ENCODE data around the gene HACD4. TPM values are rescaled to one million over a fixed set of nuclear protein-coding genes. Genes with fewer than 3 reads are reported as not detected.

Gene HACD4
- total and polyA plus RNA-seq, 2 donors (not counting 3 experiments of a cell fraction or from before 2014, with no cell fraction given): 1.3 to 1.4 TPM

- Histone ChIP-seq H2AFZ (ENCODE audit: low read depth, low read length) (no peak overlapping the region), H3K27me3 (ENCODE audit: control insufficient read depth in 2 of 2, insufficient read depth in 2 of 2, low read length in 2 of 2) (no peaks in the 10 kb centered on the region), H3K9me3 (replicated peaks; ENCODE audit: control insufficient read depth, insufficient read depth, low read length) (no peaks in the 10 kb centered on the region), H3K9ac (replicated peaks; ENCODE audit: extremely low read depth, insufficient read depth, low read length) (no peak overlapping the region), H4K20me1 (replicated peaks; ENCODE audit: control insufficient read depth, extremely low read depth, insufficient read depth, low read length) (no peaks in the 10 kb centered on the region), H3K79me2 (ENCODE audit: control insufficient read depth, insufficient read depth, low read length) (no peaks in the 10 kb centered on the region), H3K4me1 (ENCODE audit: control insufficient read depth, extremely low read depth, insufficient read depth, low read length) (no peaks in the 10 kb centered on the region), H3K9me1 (replicated peaks; ENCODE audit: control insufficient read depth, extremely low read depth, insufficient read depth, low read length) (no peaks in the 10 kb centered on the region), H3K4me2 (ENCODE audit: insufficient read depth, low read length) (no peak overlapping the region), H3K36me3 (ENCODE audit: control insufficient read depth in 2 of 2, extremely low read depth in 1 of 2, insufficient read depth in 2 of 2, low read length in 2 of 2) (peaks cover 2 to 10% of the 10 kb centered on the region in 2 experiments), H3K27ac (ENCODE audit: insufficient read depth, low read depth, low read length) (no peak overlapping the region), H3K4me3 (replicated peaks in 1 of 3; ENCODE audit: insufficient read depth in 1 of 3, low read depth in 1 of 3, low read length in 3 of 3) (no peak overlapping the region)
- FAIRE-seq (no peak), DNase-seq (ENCODE audit: low read depth, low spot score) (no peak)
- dilution Hi-C loops (cut with MboI; ENCODE audit: extremely low pct_ligation_motif_present, low sequenced_read_pairs): no loop called here
- no TSS peak for BruUV-seq (replicated peaks)
- ChIA-PET POLR2A (no interaction called here), CTCF (interaction anchor here (1.7 kb wide), 1 partner anchor 47 kb away, joined by 4 read pairs; no protein-coding TSS in a partner anchor)
- intact Hi-C loops (cut with micrococcal nuclease): no loop called here
- TF ChIP-seq GATA2 (IDR thresholded peaks at IDR 0.05; ENCODE audit: insufficient read depth, insufficient read length, low read depth, low read length) (no peak), POLR2A (IDR thresholded peaks at IDR 0.05; ENCODE audit: low read depth, low read length) (no peak), MYC (IDR thresholded peaks at IDR 0.05; ENCODE audit: low read depth, low read length) (no peak), JUN (IDR thresholded peaks at IDR 0.05; ENCODE audit: borderline replicate concordance, insufficient read depth, insufficient read length, low read depth) (no peak), FOS (IDR thresholded peaks at IDR 0.05; ENCODE audit: borderline replicate concordance, insufficient read depth, low read length) (no peak), EZH2 (IDR thresholded peaks at IDR 0.05; ENCODE audit: borderline replicate concordance, low read depth, low read length, severe bottlenecking) (no peak), POLR2AphosphoS5 (IDR thresholded peaks at IDR 0.05; ENCODE audit: insufficient read depth, low read depth, low read length) (no peak)
- TF ChIP-seq, protein P1, sequence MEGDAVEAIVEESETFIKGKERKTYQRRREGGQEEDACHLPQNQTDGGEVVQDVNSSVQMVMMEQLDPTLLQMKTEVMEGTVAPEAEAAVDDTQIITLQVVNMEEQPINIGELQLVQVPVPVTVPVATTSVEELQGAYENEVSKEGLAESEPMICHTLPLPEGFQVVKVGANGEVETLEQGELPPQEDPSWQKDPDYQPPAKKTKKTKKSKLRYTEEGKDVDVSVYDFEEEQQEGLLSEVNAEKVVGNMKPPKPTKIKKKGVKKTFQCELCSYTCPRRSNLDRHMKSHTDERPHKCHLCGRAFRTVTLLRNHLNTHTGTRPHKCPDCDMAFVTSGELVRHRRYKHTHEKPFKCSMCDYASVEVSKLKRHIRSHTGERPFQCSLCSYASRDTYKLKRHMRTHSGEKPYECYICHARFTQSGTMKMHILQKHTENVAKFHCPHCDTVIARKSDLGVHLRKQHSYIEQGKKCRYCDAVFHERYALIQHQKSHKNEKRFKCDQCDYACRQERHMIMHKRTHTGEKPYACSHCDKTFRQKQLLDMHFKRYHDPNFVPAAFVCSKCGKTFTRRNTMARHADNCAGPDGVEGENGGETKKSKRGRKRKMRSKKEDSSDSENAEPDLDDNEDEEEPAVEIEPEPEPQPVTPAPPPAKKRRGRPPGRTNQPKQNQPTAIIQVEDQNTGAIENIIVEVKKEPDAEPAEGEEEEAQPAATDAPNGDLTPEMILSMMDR (IDR thresholded peaks at IDR 0.05; ENCODE audit: extremely low read depth in 1 of 2, insufficient read depth in 1 of 2, low read depth in 1 of 2, low read length in 2 of 2): no peak
- TF ChIP-seq, protein P2, sequence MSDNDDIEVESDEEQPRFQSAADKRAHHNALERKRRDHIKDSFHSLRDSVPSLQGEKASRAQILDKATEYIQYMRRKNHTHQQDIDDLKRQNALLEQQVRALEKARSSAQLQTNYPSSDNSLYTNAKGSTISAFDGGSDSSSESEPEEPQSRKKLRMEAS (IDR thresholded peaks at IDR 0.05; ENCODE audit: insufficient read depth, insufficient read length): no peak
Measured at GRCh38 chr9:20988061-20988460, 43.4 kb downstream of the HACD4 start.
